Naive thymus-derived CD4-positive, alpha-beta T cell (primary cell): ENCODE measurements around the gene NEUROG1. TPM values are rescaled to one million over a fixed set of nuclear protein-coding genes. Genes with fewer than 3 reads are reported as not detected.
A peak's percentile ranks its signal among the peaks of the same experiment; 100 is the strongest.

Experiments
- ATAC-seq: fragments of 150-1000 bp; cut with Tn5 transposase; 2 replicates; pipeline ENCODE4 v1.10.0; 2021; ENCODE audit warnings: mild to moderate bottlenecking, moderate library complexity
- CTCF ChIA-PET: fragments of 350-600 bp; sonication (Branson Sonifier 250); formaldehyde crosslinking; loops from one replicate; lab custom pipeline; 2021; ENCODE audit warnings: antibody characterized with exemption; lab: Charles Lee
- POLR2A ChIA-PET: fragments of 350-600 bp; sonication (Branson Sonifier 250); formaldehyde crosslinking; loops from one replicate; lab custom pipeline; 2021; ENCODE audit warnings: antibody characterized with exemption, inconsistent platforms; lab: Charles Lee
- DNase-seq, 9 donors: peaks; one replicate each; pipeline versions ENCODE4 v3.0.0 to v3.0.0-alpha.2; 2020 to 2022; ENCODE audit warnings: mixed read lengths in 1 of 9
- H3K27ac ChIP-seq: one replicate; pipeline ENCODE4 v1.7.0; 2013; ENCODE audit warnings: mild to moderate bottlenecking, low read depth, low read length, moderate library complexity
- H3K27me3 ChIP-seq, 2 donors: one replicate each; pipeline ENCODE4 v1.7.0; 2013; ENCODE audit warnings: low read length in 2 of 2, mild to moderate bottlenecking in 2 of 2, moderate library complexity in 2 of 2; ENCODE audit not compliant: control insufficient read depth in 2 of 2, insufficient read depth in 2 of 2
- H3K36me3 ChIP-seq, 3 experiments: 1 replicate in 2 of 3; 2 replicates in 1 of 3; pipeline ENCODE4 v1.7.0; 2013; ENCODE audit warnings: low read length in 3 of 3, mild to moderate bottlenecking in 3 of 3, moderate library complexity in 1 of 3; ENCODE audit not compliant: insufficient read depth in 3 of 3, control insufficient read depth in 2 of 3
- H3K4me1 ChIP-seq, 2 donors: one replicate each; pipeline ENCODE4 v1.7.0; 2013; ENCODE audit warnings: low read length in 2 of 2, mild to moderate bottlenecking in 2 of 2, moderate library complexity in 1 of 2; ENCODE audit not compliant: control insufficient read depth in 2 of 2, insufficient read depth in 2 of 2
- H3K4me3 ChIP-seq: 2 replicates; pipeline ENCODE4 v1.7.0; 2013; ENCODE audit warnings: mild to moderate bottlenecking, low read length
- H3K9me3 ChIP-seq, 3 experiments: 1 replicate in 2 of 3; 2 replicates in 1 of 3; pipeline ENCODE4 v1.7.0; 2013; ENCODE audit warnings: low read length in 3 of 3; ENCODE audit not compliant: control insufficient read depth in 2 of 3
- H3K27ac Mint-ChIP-seq, 9 donors: one replicate each; pipeline ENCODE4 v1.8.0; 2020 to 2022; ENCODE audit warnings: mixed read lengths in 9 of 9, mild to moderate bottlenecking in 8 of 9, moderate library complexity in 5 of 9, inconsistent platforms in 2 of 9
- H3K27me3 Mint-ChIP-seq, 5 donors: one replicate each; pipeline ENCODE4 v1.8.0; 2021 to 2022; ENCODE audit warnings: mixed read lengths in 5 of 5, mild to moderate bottlenecking in 1 of 5
- H3K36me3 Mint-ChIP-seq, 5 donors: one replicate each; pipeline ENCODE4 v1.8.0; 2020 to 2022; ENCODE audit warnings: mixed read lengths in 5 of 5, mild to moderate bottlenecking in 3 of 5, inconsistent platforms in 1 of 5
- H3K4me1 Mint-ChIP-seq, 7 donors: one replicate each; pipeline ENCODE4 v1.8.0; 2020 to 2022; ENCODE audit warnings: mixed read lengths in 7 of 7, mild to moderate bottlenecking in 3 of 7, inconsistent platforms in 1 of 7
- H3K4me3 Mint-ChIP-seq, 10 donors: one replicate each; pipeline ENCODE4 v1.8.0; 2020 to 2022; ENCODE audit warnings: mild to moderate bottlenecking in 10 of 10, mixed read lengths in 10 of 10, moderate library complexity in 6 of 10, inconsistent platforms in 2 of 10
- H3K9me3 Mint-ChIP-seq, 11 donors: one replicate each; pipeline ENCODE4 v1.8.0; 2020 to 2022; ENCODE audit warnings: mixed read lengths in 11 of 11, mild to moderate bottlenecking in 4 of 11, inconsistent platforms in 1 of 11, moderate library complexity in 1 of 11
- intact Hi-C, 2 donors: fragments of 100-400 bp; cut with micrococcal nuclease; formaldehyde crosslinking; loops; one replicate each; pipeline ENCODE4 v1.15.1; 2023
- polyA plus RNA-seq, 2 donors: library from polyadenylated mRNA; unstranded; fragments of 300-500 nt; fragmentation: Illumina TruSeq; gene quantifications; one replicate each; pipeline ENCODE4 v1.2.3, GENCODE V29; 2021
- total RNA-seq, 6 experiments: library from RNA in 5 of 6; stranded (reverse) in 5 of 6; gene quantifications; 1 replicate in 5 of 6; 2 replicates in 1 of 6; pipeline ENCODE4 v1.2.3 and lab custom pipeline; 2021 to 2026

The NEUROG1 gene
- total and polyA plus RNA-seq, 7 experiments from 2014 or later = not detected

DNA sequence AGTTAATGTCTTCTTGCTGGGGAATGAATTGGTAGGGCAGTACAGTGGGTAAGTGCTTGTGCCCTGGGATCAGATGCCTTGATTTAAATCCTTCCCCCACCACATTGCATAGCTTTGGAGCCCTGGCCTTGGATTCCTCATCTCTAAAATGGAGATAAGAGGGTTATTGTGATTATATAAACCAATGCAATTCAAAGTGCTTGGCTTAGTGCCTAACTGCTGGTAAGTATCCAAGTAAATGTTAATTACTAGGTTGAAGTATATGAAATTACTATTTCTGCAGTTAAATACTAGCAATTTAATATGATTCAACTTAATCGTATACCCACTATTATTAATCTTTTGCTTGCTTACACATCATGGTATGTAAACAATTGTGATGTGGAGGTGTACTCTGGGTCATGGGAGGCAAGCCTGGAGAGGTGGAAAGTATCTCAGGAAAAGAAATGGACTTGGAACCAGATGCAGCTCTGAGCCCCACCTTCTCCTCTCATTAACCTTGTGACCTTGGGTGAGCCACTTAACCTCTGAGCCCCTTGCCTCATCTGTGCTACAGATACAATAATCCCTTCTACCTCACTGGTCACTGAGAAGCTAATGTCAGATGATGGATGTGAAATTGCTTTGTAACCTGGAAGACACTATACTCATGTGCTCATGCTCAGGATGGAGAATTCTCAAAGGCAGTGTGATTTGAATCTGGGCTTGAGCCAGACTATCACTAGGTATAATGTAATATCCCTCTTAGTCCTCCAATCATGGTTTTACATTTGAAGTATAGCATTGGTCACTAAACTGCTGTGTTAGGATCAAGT lies 23.8 kb downstream of the NEUROG1 start:
- no peak overlapping the region for H3K4me3 Mint-ChIP-seq
- no peaks in the 10 kb centered on the region for H3K36me3 ChIP-seq
- H3K4me1 ChIP-seq = no peaks in the 10 kb centered on the region
- H3K36me3 Mint-ChIP-seq = no peaks in the 10 kb centered on the region
- H3K27me3 ChIP-seq = no peaks in the 10 kb centered on the region
- H3K9me3 ChIP-seq = no peaks in the 10 kb centered on the region
- peaks cover 0 to 16% (median 2%) of the 10 kb centered on the region in 7 donors for H3K4me1 Mint-ChIP-seq
- H3K4me3 ChIP-seq = no peak overlapping the region
- H3K27ac ChIP-seq = no peak overlapping the region
- DNase-seq (no peak), ATAC-seq (no peak)
- H3K27me3 Mint-ChIP-seq = peaks cover 27 to 54% (median 30%) of the 10 kb centered on the region in 5 donors
- peaks cover 0 to 3% (median 0%) of the 10 kb centered on the region in 11 donors for H3K9me3 Mint-ChIP-seq
- CTCF ChIA-PET = no interaction called here
- intact Hi-C loops = no loop called here
- no peak overlapping the region for H3K27ac Mint-ChIP-seq
- POLR2A ChIA-PET = interaction anchor here (0.6 kb wide), 2 partner anchors 81 to 189 kb away, joined by 3 to 7 read pairs; no protein-coding TSS in a partner anchor

DNA sequence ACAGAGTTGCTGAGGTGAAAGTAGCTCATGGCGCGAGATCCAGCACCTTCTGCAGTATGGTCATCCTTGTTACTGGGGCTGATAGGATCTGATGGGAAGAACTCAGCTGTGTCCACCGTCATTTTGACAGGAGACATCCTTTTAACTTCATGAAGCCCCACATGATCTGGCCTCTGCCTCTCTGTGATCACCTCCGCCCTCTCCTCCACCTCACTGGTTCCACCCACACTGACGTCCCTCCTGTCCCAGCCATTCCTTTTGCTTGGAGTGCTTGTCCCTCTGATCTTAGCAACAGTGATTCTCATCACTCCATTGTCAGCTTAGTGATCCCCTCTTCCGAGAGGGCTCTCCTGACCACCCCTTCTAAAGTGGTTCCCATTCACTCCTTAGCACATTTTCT lies 25.8 kb downstream of the NEUROG1 start:
- Mint-ChIP-seq H3K4me3 (no peak overlapping the region), H3K9me3 (peaks cover 0 to 3% (median 0%) of the 10 kb centered on the region in 11 donors), H3K4me1 (peaks cover 0 to 16% (median 0%) of the 10 kb centered on the region in 7 donors), H3K27ac (no peak overlapping the region), H3K27me3 (peaks cover 36 to 54% (median 43%) of the 10 kb centered on the region in 5 donors), H3K36me3 (no peaks in the 10 kb centered on the region)
- POLR2A ChIA-PET = no interaction called here
- Histone ChIP-seq H3K4me3 (no peak overlapping the region), H3K27ac (no peak overlapping the region), H3K36me3 (no peaks in the 10 kb centered on the region), H3K9me3 (no peaks in the 10 kb centered on the region), H3K4me1 (no peaks in the 10 kb centered on the region), H3K27me3 (no peaks in the 10 kb centered on the region)
- DNase-seq (no peak), ATAC-seq (no peak)
- intact Hi-C loops = no loop called here
- CTCF ChIA-PET = interaction anchor here (0.6 kb wide), 1 partner anchor 12 kb away, joined by 3 read pairs; no protein-coding TSS in a partner anchor

DNA sequence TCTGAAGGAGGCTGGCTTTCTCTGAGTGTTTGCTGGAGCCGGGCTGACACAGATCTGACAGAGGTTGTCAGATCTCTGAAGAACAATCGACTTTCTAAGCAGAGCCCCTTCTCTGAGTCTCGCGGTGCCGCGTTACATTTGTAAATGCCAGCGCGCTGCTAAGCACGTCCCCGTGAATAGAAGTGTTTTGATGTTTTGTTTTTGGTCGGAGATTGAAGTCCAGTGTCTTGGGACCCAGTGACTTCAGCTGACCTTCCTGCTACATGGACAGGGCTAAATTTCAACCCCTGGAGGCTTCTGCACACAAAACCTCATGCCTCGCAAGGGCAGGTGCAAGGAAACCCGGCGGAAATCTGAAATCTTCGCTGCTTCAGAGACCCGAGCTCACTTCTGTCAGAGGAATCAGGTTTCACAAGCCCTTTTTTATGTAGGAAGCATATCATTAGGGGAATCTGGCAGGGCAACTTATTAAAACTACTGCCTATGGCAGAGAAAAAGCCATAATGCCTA lies 27.2 kb downstream of the NEUROG1 start:
- H3K27me3 Mint-ChIP-seq = peaks cover 47 to 57% (median 54%) of the 10 kb centered on the region in 5 donors
- Histone ChIP-seq H3K36me3 (no peaks in the 10 kb centered on the region), H3K4me3 (no peak overlapping the region), H3K27me3 (no peaks in the 10 kb centered on the region), H3K4me1 (no peaks in the 10 kb centered on the region), H3K9me3 (no peaks in the 10 kb centered on the region), H3K27ac (no peak overlapping the region)
- peaks cover 0 to 16% (median 0%) of the 10 kb centered on the region in 7 donors for H3K4me1 Mint-ChIP-seq
- no peaks in the 10 kb centered on the region for H3K36me3 Mint-ChIP-seq
- peaks cover 0 to 3% (median 0%) of the 10 kb centered on the region in 11 donors for H3K9me3 Mint-ChIP-seq
- ATAC-seq = no peak
- intact Hi-C loops = no loop called here
- DNase-seq = peak in 1 of 9 donors; percentile 1
- ChIA-PET CTCF (no interaction called here), POLR2A (no interaction called here)
- no peak overlapping the region for H3K27ac Mint-ChIP-seq
- H3K4me3 Mint-ChIP-seq = peak overlapping the region in 6 of 10 donors; percentile 39 to 78 (median 58)

DNA sequence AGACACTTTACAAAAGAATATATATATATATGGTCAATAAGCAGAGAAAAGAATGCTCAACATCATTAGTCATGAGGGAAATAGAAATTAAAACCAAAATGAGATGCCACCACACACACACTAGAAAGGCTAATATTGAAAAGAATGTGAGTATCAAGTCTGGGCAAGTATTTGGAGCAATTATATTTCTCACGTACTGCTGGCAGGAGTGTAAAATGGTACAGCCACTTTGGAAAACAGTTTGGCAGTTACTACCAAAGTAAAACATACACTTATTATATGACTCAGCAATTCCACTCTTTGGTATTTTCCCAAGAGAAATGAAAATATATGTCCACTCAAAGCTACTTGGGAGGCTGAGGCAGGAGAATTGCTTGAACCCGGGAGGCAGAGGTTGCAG lies 29.8 kb downstream of the NEUROG1 start:
- POLR2A ChIA-PET = no interaction called here
- H3K4me1 Mint-ChIP-seq = peaks cover 0 to 16% (median 0%) of the 10 kb centered on the region in 7 donors
- peaks cover 51 to 72% (median 62%) of the 10 kb centered on the region in 5 donors for H3K27me3 Mint-ChIP-seq

DNA sequence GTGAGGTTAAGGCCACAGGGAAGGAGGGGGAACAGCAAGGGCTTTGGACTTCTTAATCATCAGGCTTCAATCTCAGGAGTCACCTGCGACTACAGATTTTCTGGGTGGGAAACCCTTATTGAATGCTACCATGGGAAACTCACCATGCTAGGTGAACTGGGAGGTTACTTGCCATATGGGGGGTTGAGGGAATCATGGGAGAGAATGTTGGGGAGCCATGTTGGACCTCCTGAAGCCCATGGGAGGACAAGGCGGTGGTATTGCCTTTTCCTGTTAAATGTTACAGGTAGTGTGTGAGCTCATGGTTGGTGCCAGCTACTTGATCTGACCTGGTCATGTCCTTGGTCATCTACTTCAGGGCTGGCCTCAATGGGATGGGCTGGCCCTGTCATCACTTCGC lies 31.4 kb downstream of the NEUROG1 start:
- Mint-ChIP-seq H3K27ac (no peak overlapping the region), H3K4me3 (no peak overlapping the region), H3K27me3 (peaks cover 39 to 61% (median 53%) of the 10 kb centered on the region in 5 donors), H3K36me3 (no peaks in the 10 kb centered on the region), H3K9me3 (peaks cover 0 to 2% (median 0%) of the 10 kb centered on the region in 11 donors), H3K4me1 (peaks cover 0 to 13% (median 0%) of the 10 kb centered on the region in 7 donors)
- POLR2A ChIA-PET = no interaction called here
- H3K4me3 ChIP-seq = no peak overlapping the region
- no peak overlapping the region for H3K27ac ChIP-seq
- H3K9me3 ChIP-seq = no peaks in the 10 kb centered on the region
- no peaks in the 10 kb centered on the region for H3K4me1 ChIP-seq
- H3K27me3 ChIP-seq = no peaks in the 10 kb centered on the region
- intact Hi-C loops = no loop called here
- CTCF ChIA-PET = interaction anchor here (0.6 kb wide), 1 partner anchor 44 kb away, joined by 4 read pairs; no protein-coding TSS in a partner anchor
- DNase-seq (no peak), ATAC-seq (no peak)
- H3K36me3 ChIP-seq = no peaks in the 10 kb centered on the region

More for the DNA sequence above, 29.8 kb downstream of the NEUROG1 start:
- Mint-ChIP-seq H3K36me3 (no peaks in the 10 kb centered on the region), H3K4me3 (no peak overlapping the region), H3K27ac (no peak overlapping the region), H3K9me3 (no peaks in the 10 kb centered on the region)
- ATAC-seq = no peak
- intact Hi-C loops = no loop called here
- Histone ChIP-seq H3K4me1 (no peaks in the 10 kb centered on the region), H3K27ac (no peak overlapping the region), H3K36me3 (no peaks in the 10 kb centered on the region), H3K4me3 (no peak overlapping the region), H3K9me3 (no peaks in the 10 kb centered on the region), H3K27me3 (no peaks in the 10 kb centered on the region)
- CTCF ChIA-PET = no interaction called here
- DNase-seq = no peak

DNA sequence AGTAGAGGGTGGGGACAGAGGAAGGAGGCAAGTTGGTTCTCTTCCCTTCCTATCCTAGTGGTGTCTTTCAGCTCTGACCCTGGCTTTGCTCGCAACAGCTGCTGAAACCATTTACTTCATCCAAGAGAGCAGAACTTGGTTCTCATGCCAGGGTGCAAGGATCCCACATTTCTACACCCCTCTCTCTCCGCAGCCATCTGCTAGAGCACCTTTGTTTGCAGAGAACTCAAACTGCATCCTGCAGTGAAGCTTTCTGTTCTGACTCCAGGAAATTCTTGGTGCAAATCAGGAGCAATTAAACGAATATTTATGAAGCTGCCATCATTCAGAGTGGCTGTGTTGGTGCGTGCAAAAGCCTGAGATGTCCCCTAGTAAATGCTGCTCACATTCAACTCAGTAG lies 31.9 kb downstream of the NEUROG1 start:
- ATAC-seq = no peak
- Mint-ChIP-seq H3K9me3 (peaks cover 0 to 2% (median 0%) of the 10 kb centered on the region in 11 donors), H3K36me3 (no peaks in the 10 kb centered on the region), H3K27me3 (peaks cover 38 to 59% (median 48%) of the 10 kb centered on the region in 5 donors), H3K27ac (no peak overlapping the region), H3K4me3 (no peak overlapping the region), H3K4me1 (peaks cover 0 to 11% (median 0%) of the 10 kb centered on the region in 7 donors)
- Histone ChIP-seq H3K4me3 (no peak overlapping the region), H3K4me1 (no peaks in the 10 kb centered on the region), H3K27ac (no peak overlapping the region), H3K27me3 (no peaks in the 10 kb centered on the region), H3K9me3 (no peaks in the 10 kb centered on the region), H3K36me3 (no peaks in the 10 kb centered on the region)
- CTCF ChIA-PET = interaction anchor here (0.6 kb wide), 1 partner anchor 43 kb away, joined by 4 read pairs; no protein-coding TSS in a partner anchor
- POLR2A ChIA-PET = no interaction called here
- intact Hi-C loops = no loop called here
- no peak for DNase-seq
